HG02938 (cell line): ENCODE measurements around the gene APOD.
"Not testable (repeated sequence)": the region's sequence is repeated elsewhere in the genome, so short reads cannot be mapped to it uniquely, and the experiment has no call there.

Source experiments
- ATAC-seq: cut with Tn5 transposase; IDR thresholded peaks from one replicate; pipeline ENCODE4 v1.9.1; 2021; ENCODE audit warnings: mild to moderate bottlenecking, moderate library complexity; ENCODE audit not compliant: unreplicated experiment

APOD gene

DNA sequence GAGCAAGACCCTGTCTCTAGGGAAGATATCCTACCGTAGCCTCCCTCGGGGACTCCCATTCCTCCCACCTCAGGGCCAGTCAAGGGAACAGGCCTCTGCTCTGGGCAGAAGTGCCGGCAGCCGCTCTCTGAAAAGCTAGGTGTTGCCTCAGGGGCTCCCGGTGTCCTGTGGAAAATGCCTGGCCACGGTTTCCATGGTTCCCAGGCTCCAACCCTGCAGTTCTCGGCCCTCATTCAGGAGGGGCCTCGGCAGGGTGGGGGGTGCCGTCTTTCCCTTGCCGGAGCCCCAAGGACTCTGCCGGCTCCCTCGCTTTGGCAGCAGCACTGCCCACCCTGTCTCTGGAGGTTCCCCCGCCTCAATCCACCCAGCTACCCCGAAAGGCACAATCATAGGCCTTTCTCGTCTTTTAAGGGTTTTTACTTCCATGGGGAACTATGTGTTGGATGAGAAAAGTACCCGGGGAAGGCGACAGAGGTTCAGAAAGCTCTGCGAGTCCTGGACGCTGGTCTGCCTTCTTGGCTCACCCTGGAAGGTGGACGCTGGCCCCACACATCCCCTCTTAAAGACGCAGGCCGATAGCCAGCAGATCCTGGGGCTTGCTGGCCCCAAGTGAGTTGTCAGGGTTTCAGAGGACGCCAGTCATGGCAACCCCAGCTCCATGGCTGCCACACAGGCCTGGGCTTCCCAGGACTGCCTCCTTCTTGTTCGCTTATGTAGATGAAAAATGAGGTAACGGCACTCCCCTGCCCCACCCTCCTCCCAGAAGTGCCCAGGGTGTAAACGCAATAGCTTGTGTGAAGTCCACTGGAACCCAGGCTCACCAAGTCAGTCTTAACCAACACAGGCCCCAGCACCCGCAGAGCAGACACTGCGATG is 34.3 kb upstream of the APOD start:
- not testable (repeated sequence) for ATAC-seq

DNA sequence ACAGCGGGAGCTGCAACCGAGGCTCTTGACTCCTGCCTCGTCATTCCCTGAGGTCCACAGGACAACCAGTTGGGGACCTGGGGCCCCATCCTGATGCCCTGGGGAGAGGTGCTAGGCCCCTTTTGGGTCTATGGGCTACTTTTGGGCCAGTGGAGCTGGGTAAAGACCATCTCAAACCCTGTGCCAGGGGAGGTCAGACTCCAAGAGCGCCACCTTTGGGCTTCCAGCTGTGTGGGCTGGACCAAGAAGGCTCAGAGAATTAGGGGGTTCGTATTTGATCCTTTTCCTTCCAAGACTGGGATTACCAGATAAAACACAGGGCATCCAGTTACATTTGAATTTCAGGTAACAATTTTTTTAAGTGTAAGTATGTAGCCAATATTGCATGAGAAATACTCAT is 33.4 kb upstream of the APOD start:
- ATAC-seq, result not testable (repeated sequence)

DNA sequence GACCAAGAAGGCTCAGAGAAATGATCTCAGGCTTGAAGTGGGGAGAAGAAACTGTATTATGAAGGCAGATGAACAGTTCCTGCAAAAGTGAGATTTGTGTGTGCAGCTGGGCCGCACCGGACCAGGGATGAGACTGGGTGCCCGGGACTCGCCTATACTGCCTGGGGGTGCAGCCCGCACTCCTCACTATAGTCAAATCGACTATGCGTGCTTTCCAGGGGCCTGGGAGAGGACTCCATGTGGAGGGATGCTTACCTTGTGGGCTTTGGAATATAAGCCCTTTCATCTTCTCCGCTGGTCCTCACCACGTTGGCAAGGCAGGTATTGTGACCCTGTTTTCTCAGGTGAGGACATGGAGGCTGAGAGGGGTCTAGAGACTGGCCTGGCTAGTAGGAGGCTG is 32.9 kb upstream of the APOD start:
- ATAC-seq, result no peak

DNA sequence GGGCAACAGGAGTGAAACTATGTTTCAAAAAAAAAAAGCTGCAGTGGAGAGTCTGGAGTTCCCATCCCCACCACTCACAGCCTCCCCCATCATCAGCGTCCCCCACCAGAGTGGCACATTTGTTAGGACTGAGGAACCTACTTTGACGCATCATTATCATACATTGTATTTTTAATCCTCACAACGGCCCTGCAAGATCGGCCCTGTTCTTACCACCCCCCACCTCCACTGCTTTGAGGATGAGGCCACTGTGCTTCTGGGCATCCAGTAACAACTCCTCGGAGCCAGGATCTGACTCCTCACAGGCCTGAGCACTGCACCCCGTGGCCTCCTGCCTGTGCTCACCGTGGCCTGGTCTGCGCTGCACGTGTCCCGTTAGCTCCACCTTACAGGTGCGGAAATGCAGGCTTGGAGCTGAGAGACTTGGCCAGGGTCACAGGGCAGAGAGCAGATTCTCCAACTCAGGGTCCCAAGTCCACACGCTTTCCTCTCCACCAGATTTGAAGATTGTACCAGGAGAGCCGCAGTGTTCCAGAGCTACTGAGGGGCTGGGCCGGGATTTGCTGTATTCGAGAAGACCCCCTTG is 32.3 kb upstream of the APOD start:
- ATAC-seq, result not testable (repeated sequence)

DNA sequence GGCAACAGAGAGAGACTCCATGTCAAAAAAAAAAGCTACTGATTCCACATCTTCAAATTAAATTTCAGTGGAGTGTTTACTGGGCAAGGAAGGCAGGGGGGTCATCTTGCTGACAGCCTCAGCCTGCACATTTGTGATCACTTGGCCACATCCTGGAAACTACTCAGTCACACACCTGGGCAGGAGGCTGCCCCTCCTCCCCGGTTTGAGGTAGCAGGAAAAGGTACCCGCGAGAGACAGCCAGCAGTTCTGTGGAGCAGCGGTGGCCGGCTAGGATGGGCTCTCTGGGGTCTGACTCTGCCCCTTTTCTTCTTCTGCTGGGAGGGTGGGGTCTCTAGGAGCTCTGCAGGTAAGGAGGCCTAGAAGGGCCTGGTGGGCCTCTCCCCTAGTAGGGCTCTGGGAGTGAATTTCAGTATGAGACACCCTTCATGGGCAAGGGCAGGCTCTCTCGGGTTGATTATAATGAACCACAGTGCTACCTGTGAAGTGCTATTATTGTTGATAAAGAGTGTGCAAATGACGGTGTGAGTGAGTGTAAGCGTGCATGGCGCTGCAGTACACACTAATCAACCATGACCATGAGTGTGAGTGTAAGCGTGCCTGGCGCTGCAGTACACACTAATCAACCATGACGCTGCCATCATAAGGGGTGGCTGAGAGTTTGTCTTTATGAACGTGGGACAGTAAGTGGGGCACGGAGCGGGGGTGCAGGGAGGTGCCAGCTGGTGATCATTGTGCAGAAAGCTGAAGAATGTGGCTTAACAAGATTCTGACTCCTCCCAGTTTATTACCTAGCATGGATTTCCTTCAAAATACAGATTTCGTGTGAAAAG is 31.1 kb upstream of the APOD start:
- ATAC-seq, result not testable (repeated sequence)

DNA sequence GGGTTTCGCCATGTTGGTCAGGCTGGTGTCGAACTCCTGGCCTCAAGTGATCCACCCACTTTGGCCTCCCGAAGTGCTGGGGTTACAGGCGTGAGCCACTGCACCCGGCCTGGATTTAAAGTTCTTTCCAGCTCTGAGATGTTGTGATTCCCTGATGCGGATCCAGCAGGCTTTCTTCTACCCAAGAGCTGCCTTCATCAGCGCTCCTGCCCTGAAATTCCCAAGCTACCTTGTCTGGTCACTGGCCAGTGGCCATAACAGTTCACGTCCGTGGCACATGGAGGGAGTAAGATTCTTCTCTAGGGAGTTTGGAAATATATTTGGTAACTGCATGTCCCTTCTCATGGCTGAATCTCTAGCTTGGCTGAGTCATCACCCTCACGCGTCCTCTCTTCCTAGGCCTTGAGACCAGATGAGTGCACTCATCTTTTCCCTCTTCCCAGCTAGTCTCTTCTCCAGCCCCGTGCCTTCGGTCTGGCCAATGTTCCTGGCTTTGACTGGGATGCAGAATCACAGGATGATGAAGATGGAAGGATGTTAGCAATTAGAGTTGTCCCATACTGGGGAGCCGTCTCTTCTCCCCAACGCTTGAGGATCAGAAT is 29.8 kb upstream of the APOD start:
- no peak for ATAC-seq

DNA sequence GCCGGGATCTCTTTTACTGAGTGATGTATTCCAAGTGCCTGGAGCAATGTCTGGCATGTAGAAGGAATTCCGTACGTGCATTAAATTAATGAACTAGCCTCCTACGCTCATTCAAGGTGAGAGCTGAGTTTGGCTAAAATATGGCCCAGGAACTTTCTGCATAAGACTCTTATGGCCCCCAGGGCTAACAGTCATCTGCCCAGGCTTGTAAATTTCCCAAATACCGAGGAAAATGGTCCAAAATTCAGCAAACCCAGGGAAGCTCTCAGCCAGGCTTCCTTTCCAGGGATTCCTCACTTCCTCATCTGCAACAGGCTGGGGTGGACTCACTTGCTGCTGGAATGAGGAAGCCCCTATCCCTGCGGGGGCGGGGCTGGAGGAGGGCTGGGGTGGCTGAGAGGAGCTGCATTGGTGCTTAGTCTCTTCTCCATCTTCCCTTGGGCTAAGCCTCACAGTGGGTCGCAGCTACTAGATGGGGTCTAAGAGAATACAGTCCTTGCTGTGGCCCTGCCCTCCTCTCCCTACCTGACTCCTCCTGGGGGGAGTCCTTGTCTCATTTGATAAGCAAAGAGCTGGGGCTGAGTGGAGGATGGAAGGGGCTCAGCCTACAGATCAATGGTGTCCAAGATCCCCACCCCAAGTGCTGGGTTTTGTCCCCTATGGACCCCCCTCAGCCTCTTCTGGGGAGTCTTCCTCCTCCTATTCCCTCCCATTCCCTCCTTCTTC is 28.5 kb upstream of the APOD start:
- ATAC-seq, result no peak

DNA sequence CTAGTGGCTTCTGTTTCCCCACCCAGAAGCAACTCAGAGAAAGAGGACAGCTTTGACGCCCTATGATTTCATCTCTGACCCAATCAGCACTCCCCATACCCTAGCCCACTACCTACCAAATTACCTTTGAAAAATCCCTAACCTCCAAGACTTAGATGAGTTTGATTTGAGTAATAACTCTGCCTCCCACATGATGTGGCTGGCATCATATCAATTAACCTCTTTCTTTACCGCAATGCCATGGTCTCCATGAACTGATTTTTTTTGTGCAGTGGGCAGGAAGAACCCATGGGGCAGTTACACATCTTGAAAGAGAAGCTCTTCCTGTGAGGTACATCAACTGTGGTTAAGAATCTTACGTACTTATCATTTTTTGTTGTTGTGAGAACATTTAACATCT is 25.5 kb upstream of the APOD start:
- no peak for ATAC-seq

DNA sequence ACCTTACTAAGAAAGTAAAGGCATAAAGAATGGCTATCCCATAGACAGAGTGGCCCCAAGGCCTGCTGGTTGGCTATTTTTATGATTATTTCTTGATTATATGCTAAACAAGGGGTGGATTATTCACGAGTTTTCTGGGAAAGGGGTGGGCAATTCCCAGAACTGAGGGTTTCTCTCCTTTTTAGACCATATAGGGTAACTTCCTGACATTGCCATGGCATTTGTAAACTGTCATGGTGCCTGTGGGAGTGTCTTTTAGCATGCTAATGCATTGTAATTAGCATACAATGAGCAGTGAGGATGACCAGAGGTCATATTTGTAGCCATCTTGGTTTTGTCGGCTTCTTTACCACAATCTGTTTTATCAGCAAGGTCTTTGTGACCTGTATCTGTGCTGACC is 18.0 kb upstream of the APOD start:
- not testable (repeated sequence) for ATAC-seq

DNA sequence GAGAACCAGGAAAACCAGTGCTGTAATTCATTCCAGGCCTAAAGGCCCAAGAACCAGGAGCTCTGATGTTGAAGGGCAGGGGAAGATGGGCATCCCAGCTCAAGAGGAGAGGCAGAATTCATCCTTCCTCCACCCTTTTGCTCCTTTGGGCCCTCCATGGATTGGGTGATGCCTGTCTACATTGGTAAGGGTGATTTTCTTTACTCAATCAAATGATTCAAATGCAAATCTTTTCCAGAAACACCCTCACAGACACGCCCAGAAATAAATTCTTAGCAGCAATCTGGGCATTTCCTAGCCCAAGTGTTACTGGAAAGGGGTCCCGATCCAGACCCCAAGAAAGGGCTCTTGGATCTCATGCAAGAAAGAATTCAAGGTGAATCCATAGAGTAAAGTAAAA is 17.6 kb upstream of the APOD start:
- no peak for ATAC-seq

DNA sequence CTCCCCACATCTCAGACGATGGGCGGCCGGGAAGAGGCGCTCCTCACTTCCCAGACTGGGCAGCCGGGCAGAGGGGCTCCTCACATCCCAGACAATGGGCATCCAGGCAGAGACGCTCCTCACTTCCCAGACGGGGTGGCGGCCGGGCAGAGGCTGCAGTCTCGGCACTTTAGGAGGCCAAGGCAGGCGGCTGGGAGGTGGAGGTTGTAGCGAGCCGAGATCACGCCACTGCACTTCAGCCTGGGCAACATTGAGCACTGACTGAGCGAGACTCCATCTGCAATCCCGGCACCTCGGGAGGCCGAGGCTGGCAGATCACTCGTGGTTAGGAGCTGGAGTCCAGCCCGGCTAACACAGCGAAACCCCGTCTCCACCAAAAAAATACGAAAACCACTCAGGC is 16.2 kb upstream of the APOD start:
- ATAC-seq, result not testable (repeated sequence)

DNA sequence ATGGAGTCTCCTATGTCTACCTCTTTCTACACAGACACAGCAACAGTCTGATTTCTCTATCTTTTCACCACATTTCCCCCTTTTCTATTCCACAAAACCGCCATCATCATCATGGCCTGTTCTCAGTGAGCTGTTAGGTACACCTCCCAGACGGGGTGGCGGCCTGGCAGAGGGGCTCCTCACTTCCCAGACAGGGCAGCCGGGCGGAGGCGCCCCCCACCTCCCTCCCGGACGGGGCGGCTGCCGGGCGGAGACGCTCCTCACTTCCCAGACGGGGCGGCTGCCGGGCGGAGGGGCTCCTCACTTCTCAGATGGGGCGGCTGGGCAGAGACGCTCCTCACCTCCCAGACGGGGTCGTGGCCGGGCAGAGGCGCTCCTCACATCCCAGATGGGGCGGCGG is 15.8 kb upstream of the APOD start:
- ATAC-seq, result not testable (repeated sequence)

DNA sequence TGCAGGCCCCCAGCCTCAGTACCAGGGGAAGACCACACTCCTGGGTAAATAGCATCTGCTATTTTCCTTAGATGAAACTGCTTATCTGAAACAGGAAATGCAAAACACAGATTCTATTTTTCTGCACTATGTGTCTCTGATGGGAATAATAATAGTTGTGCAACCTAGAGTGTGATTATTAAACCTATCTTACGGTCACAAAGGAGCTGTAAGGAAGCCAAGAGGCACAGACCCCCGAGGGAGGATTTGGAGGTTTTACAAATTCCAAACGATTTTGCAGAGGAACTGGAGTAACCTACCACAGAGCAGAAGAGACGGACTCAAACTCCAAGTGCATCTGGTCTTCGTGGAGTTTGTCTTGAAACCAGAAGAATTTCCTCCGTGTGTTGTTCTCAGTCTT is 14.1 kb upstream of the APOD start:
- ATAC-seq, result no peak

DNA sequence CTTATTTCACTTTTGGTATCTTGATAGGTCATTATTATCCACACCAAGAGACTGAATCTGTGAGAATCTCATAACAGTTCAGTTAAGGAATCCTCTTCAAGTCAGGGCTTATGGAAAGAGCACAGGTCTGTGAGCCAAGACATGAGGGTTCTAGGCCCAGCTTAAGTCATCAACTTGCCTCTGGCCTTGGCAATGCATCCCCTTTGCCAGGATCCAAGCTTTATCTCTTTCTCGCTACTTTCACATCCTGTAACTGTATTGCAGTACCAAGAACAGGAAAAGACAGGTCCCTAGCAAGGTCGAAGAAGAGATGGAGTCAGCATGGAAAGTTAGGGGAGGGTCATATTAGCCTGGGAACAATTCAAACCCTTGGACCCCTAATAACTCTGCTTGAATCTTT is 13.5 kb upstream of the APOD start:
- ATAC-seq, result no peak

DNA sequence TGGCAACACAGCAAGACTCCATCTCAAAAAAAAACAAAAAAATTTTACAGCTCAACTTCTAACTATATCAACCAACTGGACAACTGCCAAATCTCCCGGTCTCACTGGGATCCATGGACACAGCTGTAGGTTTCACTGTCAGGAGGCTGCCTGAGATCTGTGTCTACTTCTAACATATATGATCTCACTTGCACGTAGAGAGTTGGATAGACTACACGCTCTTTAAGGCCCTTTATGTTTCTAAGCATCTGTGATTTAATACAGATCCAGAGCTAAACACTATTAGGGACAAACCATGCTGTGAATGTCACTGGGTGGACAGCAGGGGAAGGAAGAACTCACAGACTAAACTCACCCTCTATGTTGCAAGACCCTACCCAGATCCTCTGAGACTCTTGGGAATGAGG is 13.0 kb upstream of the APOD start:
- no peak for ATAC-seq

DNA sequence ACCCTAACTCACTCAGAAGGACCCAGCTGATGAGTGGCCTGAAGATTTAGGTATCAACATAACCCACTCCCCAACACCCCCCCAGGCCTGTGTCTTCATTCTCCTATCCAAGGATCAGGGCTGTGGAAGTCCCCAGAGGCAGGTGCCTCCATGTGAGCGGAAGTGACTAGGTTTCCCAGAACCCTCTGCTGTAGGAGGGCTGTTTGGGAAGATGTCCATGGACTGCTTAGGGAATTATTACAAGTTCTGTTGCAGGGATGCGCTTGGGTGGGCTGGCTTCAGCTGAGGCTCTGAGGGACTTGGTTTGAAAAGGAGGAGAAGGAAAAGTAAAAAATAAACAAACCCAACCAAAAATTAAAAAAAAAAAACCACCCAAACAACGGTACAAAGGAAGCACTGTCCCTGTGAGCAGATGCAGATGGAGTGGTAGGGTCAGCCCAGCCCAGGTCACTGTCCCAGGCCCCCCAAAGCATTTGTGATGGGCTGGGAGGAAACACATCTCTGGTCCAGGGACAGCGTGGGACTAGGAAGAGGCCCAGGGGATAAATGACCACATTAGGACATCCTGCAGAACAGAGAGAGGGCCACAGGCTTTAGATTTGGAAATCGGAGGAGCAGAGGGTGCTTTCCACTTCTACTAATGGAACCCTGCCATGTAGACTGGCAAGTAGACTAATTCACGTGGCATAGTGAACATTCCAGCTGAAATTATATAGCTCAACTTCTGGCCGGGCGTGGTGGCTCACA is 12.2 kb upstream of the APOD start:
- ATAC-seq, result no peak

DNA sequence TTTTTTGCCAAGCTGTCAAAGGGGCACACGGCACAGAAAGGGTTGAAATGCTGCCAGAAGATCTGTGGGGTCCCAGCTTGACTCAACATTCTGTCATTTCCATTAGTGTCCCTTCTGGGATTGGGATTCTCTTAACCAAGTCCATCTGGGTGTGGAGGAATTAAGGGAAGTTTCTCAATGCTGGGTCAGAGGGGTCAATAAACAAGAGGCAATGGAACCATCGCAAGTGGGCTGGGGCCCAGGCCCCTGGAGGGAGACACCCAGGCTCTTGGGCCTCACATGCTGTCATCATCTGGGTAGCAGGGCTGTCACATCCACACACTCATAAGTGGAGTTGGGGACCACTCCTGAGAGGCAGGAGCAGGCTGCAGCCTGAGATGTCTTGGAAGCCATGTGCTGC is 8.1 kb upstream of the APOD start:
- no peak for ATAC-seq

DNA sequence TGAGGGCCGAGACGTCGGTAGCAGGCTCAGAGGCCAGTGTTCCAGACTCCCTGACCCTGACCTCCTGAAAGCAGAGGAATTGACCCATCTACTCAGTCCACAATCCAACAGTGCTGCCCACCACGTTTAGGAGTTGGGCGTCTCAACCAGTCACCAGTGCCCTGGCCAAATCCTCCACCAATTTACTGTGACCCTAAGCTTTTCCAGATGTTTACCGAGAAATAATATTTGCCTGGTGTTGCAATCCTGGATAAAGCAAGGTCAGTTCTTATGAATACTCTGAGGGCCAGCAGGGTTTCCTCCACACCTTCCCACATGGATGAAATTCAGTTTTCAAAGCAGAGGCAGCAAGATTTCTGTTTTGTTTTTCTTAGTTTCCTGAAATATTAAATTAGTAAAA is 7.5 kb upstream of the APOD start:
- no peak for ATAC-seq

DNA sequence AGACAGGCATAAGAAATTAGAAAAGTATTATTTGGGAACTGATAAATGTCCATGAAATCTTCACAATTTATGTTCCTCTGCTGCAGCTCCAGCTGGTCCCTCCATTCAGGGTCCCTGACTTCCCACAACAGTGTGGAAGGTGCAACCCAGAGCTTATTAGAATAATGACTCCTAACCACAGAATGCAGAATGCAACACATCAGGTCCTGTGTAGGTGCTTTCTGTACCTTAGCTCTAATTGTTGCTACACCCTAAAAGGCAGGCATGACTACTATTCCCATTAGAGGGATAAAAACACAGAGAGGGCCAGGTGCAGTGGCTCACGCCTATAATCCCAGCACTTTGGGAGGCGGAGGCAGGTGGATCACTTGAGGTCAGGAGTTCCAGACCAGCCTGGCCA is 6.6 kb upstream of the APOD start:
- ATAC-seq, result not testable (repeated sequence)

DNA sequence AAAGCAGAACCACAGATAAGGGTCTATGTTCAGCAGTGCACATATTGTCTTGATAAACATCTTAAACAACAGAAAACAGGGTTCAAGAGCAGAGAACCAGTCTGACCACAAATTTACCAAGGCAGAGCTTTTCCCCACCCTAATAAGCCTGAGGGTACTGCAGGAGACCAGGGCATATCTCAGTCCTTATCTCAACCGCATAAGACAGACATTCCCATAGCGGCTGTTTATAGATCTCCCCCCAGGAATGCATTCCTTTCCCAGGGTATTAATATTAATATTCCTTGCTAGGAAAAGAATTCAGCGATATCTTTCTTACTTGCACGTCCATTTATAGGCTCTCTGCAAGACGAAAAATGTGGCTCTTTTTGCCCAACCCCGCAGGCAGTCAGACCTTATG is 6.1 kb upstream of the APOD start:
- ATAC-seq, result not testable (repeated sequence)
